BLaER1 (cell line): ENCODE results near the gene ATP6AP1.

Source experiments
- H3K27ac ChIP-seq: shearing (Covaris generic); formaldehyde crosslinking; 2 replicates; pipeline ENCODE4 v1.8.1; 2022
- H3K27me3 ChIP-seq: shearing (Covaris generic); formaldehyde crosslinking; 2 replicates; pipeline ENCODE4 v1.8.1; 2022
- H3K36me3 ChIP-seq: shearing (Covaris generic); formaldehyde crosslinking; 2 replicates; pipeline ENCODE4 v1.8.1; 2022
- H3K4me1 ChIP-seq: shearing (Covaris generic); formaldehyde crosslinking; 2 replicates; pipeline ENCODE4 v1.8.1; 2022
- H3K4me2 ChIP-seq: shearing (Covaris generic); formaldehyde crosslinking; 2 replicates; pipeline ENCODE4 v1.8.1; 2022
- H3K4me3 ChIP-seq: shearing (Covaris generic); formaldehyde crosslinking; 2 replicates; pipeline ENCODE4 v1.8.1; 2022
- H3K9ac ChIP-seq: shearing (Covaris generic); formaldehyde crosslinking; 2 replicates; pipeline ENCODE4 v1.8.1; 2022
- H3K9me3 ChIP-seq: shearing (Covaris generic); formaldehyde crosslinking; 2 replicates; pipeline ENCODE4 v1.8.1; 2022
- H4K20me1 ChIP-seq: shearing (Covaris generic); formaldehyde crosslinking; 2 replicates; pipeline ENCODE4 v1.8.1; 2022
- Cebpa-rat ChIP-seq: shearing (Covaris generic); IDR thresholded peaks from 2 replicates; pipeline ENCODE4 v1.8.1; 2022

Gene ATP6AP1

GRCh38 chrX:154408659-154409221, 19.7 kb upstream of the ATP6AP1 start:
- Histone ChIP-seq H3K4me1 (peaks cover 37% of the 10 kb centered on the region), H4K20me1 (no peaks in the 10 kb centered on the region), H3K9me3 (peaks cover 11% of the 10 kb centered on the region), H3K4me3 (peak overlapping the region; percentile 65), H3K9ac (peak overlapping the region; percentile 75), H3K36me3 (peaks cover 6% of the 10 kb centered on the region; the same call in 1 of the 2 replicates), H3K27ac (peak overlapping the region; percentile 67), H3K27me3 (0 out of 2 replicates have a peak, but pooled peaks cover 5% of the 10 kb centered on the region), H3K4me2 (peak overlapping the region; percentile 84)
- no peak for TF ChIP-seq Cebpa-rat

- 0 out of 2 replicates have a peak, but pooled peaks cover 5% of the 10 kb centered on the region for H3K27me3 ChIP-seq
- peaks cover 11% of the 10 kb centered on the region for H3K9me3 ChIP-seq
- peak within 1 kb of the TSS; percentile 75 for H3K9ac ChIP-seq
- peak within 1 kb of the TSS; percentile 84 for H3K4me2 ChIP-seq
- peak within 1 kb of the TSS; percentile 65 for H3K4me3 ChIP-seq
- no peak for TF ChIP-seq Cebpa-rat
- no peaks in the 10 kb centered on the region for H4K20me1 ChIP-seq
- peaks cover 37% of the 10 kb centered on the region for H3K4me1 ChIP-seq
- peaks cover 9% of the 10 kb centered on the region; the same call in 1 of the 2 replicates for H3K36me3 ChIP-seq
- peak within 1 kb of the TSS; percentile 67 for H3K27ac ChIP-seq
These were observed 19.1 kb upstream of the ATP6AP1 start, which contains the start of gene DNASE1L1 for GRCh38 chrX:154409222-154409871. Gene DNASE1L1, minus strand, starts transcription at chrX:154409254. Its CDS starts 3,686 bp downstream, at chrX:154405568.

- H3K27ac ChIP-seq, result peak overlapping the region; percentile 87
- H3K27me3 ChIP-seq, result peaks cover 4% of the 10 kb centered on the region
- peaks cover 11% of the 10 kb centered on the region for H3K9me3 ChIP-seq
- peaks cover 12% of the 10 kb centered on the region; the same call in 1 of the 2 replicates for H3K36me3 ChIP-seq
- H3K4me2 ChIP-seq, result peak overlapping the region; percentile 84
- no peaks in the 10 kb centered on the region for H4K20me1 ChIP-seq
- H3K4me3 ChIP-seq, result peak overlapping the region; percentile 86
- peak overlapping the region; percentile 85 for H3K9ac ChIP-seq
- no peak for TF ChIP-seq Cebpa-rat
- H3K4me1 ChIP-seq, result peaks cover 28% of the 10 kb centered on the region
These were observed 16.5 kb upstream of the ATP6AP1 start for GRCh38 chrX:154411981-154412340.

- Histone ChIP-seq H3K4me3 (peak overlapping the region; percentile 86), H3K27ac (peak overlapping the region; percentile 87)
These were observed 16.0 kb upstream of the ATP6AP1 start for GRCh38 chrX:154412468-154412867.

GRCh38 chrX:154413142-154413541, 15.3 kb upstream of the ATP6AP1 start:
- Histone ChIP-seq H3K27ac (no peak overlapping the region), H3K9me3 (peaks cover 11% of the 10 kb centered on the region), H3K36me3 (peaks cover 12% of the 10 kb centered on the region; the same call in 1 of the 2 replicates), H3K4me3 (no peak overlapping the region), H3K4me1 (peaks cover 28% of the 10 kb centered on the region), H3K9ac (no peak overlapping the region), H3K4me2 (0 out of 2 replicates have a peak overlapping the region, but pooled peaks have one; percentile 84), H3K27me3 (peaks cover 16% of the 10 kb centered on the region), H4K20me1 (no peaks in the 10 kb centered on the region)
- TF ChIP-seq Cebpa-rat, result no peak

More at GRCh38 chrX:154412468-154412867, 16.0 kb upstream of the ATP6AP1 start:
- peaks cover 11% of the 10 kb centered on the region for H3K9me3 ChIP-seq
- H3K36me3 ChIP-seq, result peaks cover 12% of the 10 kb centered on the region; the same call in 1 of the 2 replicates
- H3K9ac ChIP-seq, result peak overlapping the region; percentile 85
- no peak for TF ChIP-seq Cebpa-rat
- peak overlapping the region; percentile 84 for H3K4me2 ChIP-seq
- peaks cover 9% of the 10 kb centered on the region for H3K27me3 ChIP-seq
- no peaks in the 10 kb centered on the region for H4K20me1 ChIP-seq
- H3K4me1 ChIP-seq, result peaks cover 28% of the 10 kb centered on the region

- H3K4me3 ChIP-seq, result no peak overlapping the region
- peaks cover 7% of the 10 kb centered on the region for H3K4me1 ChIP-seq
- TF ChIP-seq Cebpa-rat, result no peak
- H3K36me3 ChIP-seq, result peaks cover 22% of the 10 kb centered on the region; the same call in 1 of the 2 replicates
- H3K4me2 ChIP-seq, result no peak overlapping the region
- H3K27me3 ChIP-seq, result peaks cover 53% of the 10 kb centered on the region
- H3K9me3 ChIP-seq, result no peaks in the 10 kb centered on the region; the same call in 1 of the 2 replicates
- no peak overlapping the region for H3K9ac ChIP-seq
- peaks cover 16% of the 10 kb centered on the region; the same call in 1 of the 2 replicates for H4K20me1 ChIP-seq
- H3K27ac ChIP-seq, result no peak overlapping the region
These were observed 11.3 kb upstream of the ATP6AP1 start for GRCh38 chrX:154417157-154417556.

GRCh38 chrX:154419189-154419588, 9.3 kb upstream of the ATP6AP1 start:
- peaks cover 53% of the 10 kb centered on the region for H3K27me3 ChIP-seq
- peaks cover 16% of the 10 kb centered on the region; the same call in 1 of the 2 replicates for H4K20me1 ChIP-seq
- H3K27ac ChIP-seq, result no peak overlapping the region
- TF ChIP-seq Cebpa-rat, result no peak
- no peak overlapping the region for H3K9ac ChIP-seq
- no peaks in the 10 kb centered on the region for H3K4me1 ChIP-seq
- H3K4me3 ChIP-seq, result no peak overlapping the region
- H3K4me2 ChIP-seq, result no peak overlapping the region
- H3K36me3 ChIP-seq, result peaks cover 14% of the 10 kb centered on the region; the same call in 1 of the 2 replicates
- no peaks in the 10 kb centered on the region for H3K9me3 ChIP-seq

- no peaks in the 10 kb centered on the region for H3K4me1 ChIP-seq
- H3K9me3 ChIP-seq, result no peaks in the 10 kb centered on the region
- H3K27me3 ChIP-seq, result peaks cover 53% of the 10 kb centered on the region
- H3K4me3 ChIP-seq, result no peak overlapping the region
- no peak overlapping the region for H3K9ac ChIP-seq
- no peak overlapping the region for H3K4me2 ChIP-seq
- H3K27ac ChIP-seq, result no peak overlapping the region
- TF ChIP-seq Cebpa-rat, result no peak
- peaks cover 16% of the 10 kb centered on the region; the same call in 1 of the 2 replicates for H4K20me1 ChIP-seq
- peaks cover 14% of the 10 kb centered on the region; the same call in 1 of the 2 replicates for H3K36me3 ChIP-seq
These were observed 8.6 kb upstream of the ATP6AP1 start for GRCh38 chrX:154419688-154420401.

- Histone ChIP-seq H4K20me1 (peaks cover 16% of the 10 kb centered on the region; the same call in 1 of the 2 replicates), H3K4me2 (no peak overlapping the region), H3K27ac (no peak overlapping the region)
These were observed 8.1 kb upstream of the ATP6AP1 start for GRCh38 chrX:154420402-154420756.

More at GRCh38 chrX:154420402-154420756, 8.1 kb upstream of the ATP6AP1 start:
- Histone ChIP-seq H3K27me3 (peaks cover 53% of the 10 kb centered on the region), H3K9me3 (no peaks in the 10 kb centered on the region), H3K36me3 (peaks cover 10% of the 10 kb centered on the region; the same call in 1 of the 2 replicates), H3K4me1 (no peaks in the 10 kb centered on the region), H3K4me3 (no peak overlapping the region), H3K9ac (no peak overlapping the region)
- no peak for TF ChIP-seq Cebpa-rat
